SK-N-SH treated with all-trans-retinoic acid at 6 μM for 48 hours (cell line): ENCODE data around the gene NKAIN4.

Source experiments
- PPARA ChIP-seq: fragments of 250-450 bp; sonication (Bioruptor Pico); IDR thresholded peaks from 2 replicates; pipeline ENCODE4 v1.5.0; 2020; ENCODE audit warnings: mild to moderate bottlenecking, borderline replicate concordance
- RARB ChIP-seq: fragments of 250-450 bp; sonication (Bioruptor Pico); IDR thresholded peaks from 2 replicates; pipeline ENCODE4 v1.8.0; 2021; ENCODE audit warnings: mild to moderate bottlenecking, moderate library complexity
- ZNF8 ChIP-seq: fragments of 450-650 bp; formaldehyde crosslinking; IDR thresholded peaks from 2 replicates; pipeline ENCODE4 v1.5.0; 2020; ENCODE audit warnings: mild to moderate bottlenecking, moderate library complexity

DNA sequence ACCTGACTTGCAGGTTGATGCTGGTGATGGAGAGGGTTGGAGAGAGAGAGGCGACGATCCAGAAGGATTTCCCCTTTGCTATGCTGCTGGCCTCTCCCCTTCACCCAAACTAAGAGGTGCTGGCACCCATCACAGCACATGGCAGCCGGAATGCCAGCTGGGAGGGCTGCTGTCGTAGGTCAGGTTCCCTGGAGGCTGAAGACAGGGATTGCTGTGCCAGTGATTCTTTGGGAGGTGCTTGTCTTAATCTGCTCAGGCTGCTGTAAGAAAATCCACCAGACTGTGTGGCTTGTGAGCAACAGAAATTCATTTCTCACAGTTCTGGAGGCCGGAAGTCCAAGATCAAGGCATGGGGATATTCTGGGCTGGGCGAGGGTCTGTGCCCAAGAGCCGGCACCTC lies 14.0 kb upstream of the NKAIN4 start:
- TF ChIP-seq ZNF8 (CRISPR knock-in tag) (no peak), PPARA (CRISPR knock-in tag) (no peak), RARB (CRISPR knock-in tag) (no peak)
